ENCODE measurements around the gene ABCC6. TPM values are rescaled to one million over a fixed set of nuclear protein-coding genes. Genes with fewer than 3 reads are reported as not detected.
"Not testable (repeated sequence)": the region's sequence is repeated elsewhere in the genome, so short reads cannot be mapped to it uniquely, and the experiment has no call there.

Gene ABCC6
- total RNA-seq, 1 experiment from 2014 or later = not detected

DNA sequence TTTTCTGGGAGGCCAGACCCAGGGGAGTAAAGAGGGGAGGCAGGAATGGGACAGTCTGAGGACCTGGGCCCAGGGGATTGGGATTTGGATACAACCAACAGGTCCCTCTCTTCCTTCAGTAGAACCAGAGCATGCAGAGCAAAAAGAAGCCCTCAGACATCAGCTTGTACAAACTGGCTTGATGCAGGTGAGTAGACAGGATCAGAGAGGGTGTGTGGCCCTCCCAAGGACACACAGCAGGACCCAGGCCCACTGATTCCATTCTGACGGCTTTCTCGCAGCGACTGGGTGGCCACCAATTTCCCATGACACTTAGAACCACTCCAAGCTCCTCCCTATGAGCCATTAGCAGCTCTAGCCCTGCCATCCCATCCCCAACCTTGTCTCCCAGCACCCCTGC, 63.6 kb downstream of the ABCC6 start:
- H3K27me3 ChIP-seq (ENCODE audit: low read length) = no peaks in the 10 kb centered on the region
- H3K9ac ChIP-seq (ENCODE audit: low read length) = no peak overlapping the region
- no peaks in the 10 kb centered on the region for H3K79me2 ChIP-seq (ENCODE audit: low read length)
- H4K20me1 ChIP-seq (ENCODE audit: insufficient read depth, low read depth, low read length) = no peaks in the 10 kb centered on the region
- no peak overlapping the region for H3K4me2 ChIP-seq (ENCODE audit: low read depth, low read length, poor library complexity, severe bottlenecking)
- no peaks in the 10 kb centered on the region for H3K36me3 ChIP-seq (ENCODE audit: insufficient read depth, low read length)
- H3K9me2 ChIP-seq (replicated peaks; ENCODE audit: insufficient read depth, low read length) = no peaks in the 10 kb centered on the region
- no peak overlapping the region for H3K27ac ChIP-seq (ENCODE audit: low read length)
- no peak overlapping the region for H3K4me3 ChIP-seq (ENCODE audit: low read length)
- H2AFZ ChIP-seq (ENCODE audit: low read length) = no peak overlapping the region
- no peaks in the 10 kb centered on the region for H3K9me3 ChIP-seq (ENCODE audit: low read length)
- no peak for DNase-seq
- H3K4me1 ChIP-seq (ENCODE audit: low read length) = no peaks in the 10 kb centered on the region

DNA sequence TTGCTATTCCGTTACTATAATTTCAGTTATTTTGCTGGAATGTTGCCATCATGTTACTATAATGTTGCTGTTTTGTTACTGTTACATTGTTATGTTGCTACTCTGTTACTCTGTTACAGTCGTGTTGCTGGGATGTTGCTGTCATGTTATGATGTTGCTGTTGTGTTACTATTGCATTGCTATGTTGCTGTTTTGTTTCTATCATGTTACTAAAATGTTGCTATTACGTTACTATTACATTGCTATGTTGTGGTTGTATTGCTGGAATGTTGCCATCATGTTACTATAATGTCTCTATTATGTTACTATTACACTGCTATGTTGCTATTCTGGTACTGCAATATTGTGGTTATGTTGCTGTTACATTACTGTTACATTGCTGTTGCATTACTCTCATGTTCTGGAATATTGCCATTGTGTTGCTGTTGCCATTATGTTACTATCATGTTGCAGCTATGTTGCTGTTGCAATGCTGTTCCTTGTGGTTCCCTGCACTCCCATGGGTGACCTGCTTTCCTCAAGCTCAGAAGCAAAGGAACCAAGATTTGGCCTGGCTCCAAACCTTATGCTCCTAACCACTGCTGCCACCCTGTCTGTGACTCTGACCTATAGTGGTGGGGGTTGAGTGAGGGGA, 64.4 kb downstream of the ABCC6 start:
- no peak for DNase-seq
- Histone ChIP-seq H3K4me2 (ENCODE audit: low read depth, low read length, poor library complexity, severe bottlenecking) (no peak overlapping the region), H3K4me1 (ENCODE audit: low read length) (no peaks in the 10 kb centered on the region), H3K4me3 (ENCODE audit: low read length) (no peak overlapping the region), H3K9me3 (ENCODE audit: low read length) (no peaks in the 10 kb centered on the region), H2AFZ (ENCODE audit: low read length) (no peak overlapping the region), H3K79me2 (ENCODE audit: low read length) (no peaks in the 10 kb centered on the region), H3K9me2 (replicated peaks; ENCODE audit: insufficient read depth, low read length) (no peaks in the 10 kb centered on the region), H3K27ac (ENCODE audit: low read length) (no peak overlapping the region), H3K27me3 (ENCODE audit: low read length) (no peaks in the 10 kb centered on the region), H3K36me3 (ENCODE audit: insufficient read depth, low read length) (no peaks in the 10 kb centered on the region), H4K20me1 (ENCODE audit: insufficient read depth, low read depth, low read length) (no peaks in the 10 kb centered on the region), H3K9ac (ENCODE audit: low read length) (no peak overlapping the region)

DNA sequence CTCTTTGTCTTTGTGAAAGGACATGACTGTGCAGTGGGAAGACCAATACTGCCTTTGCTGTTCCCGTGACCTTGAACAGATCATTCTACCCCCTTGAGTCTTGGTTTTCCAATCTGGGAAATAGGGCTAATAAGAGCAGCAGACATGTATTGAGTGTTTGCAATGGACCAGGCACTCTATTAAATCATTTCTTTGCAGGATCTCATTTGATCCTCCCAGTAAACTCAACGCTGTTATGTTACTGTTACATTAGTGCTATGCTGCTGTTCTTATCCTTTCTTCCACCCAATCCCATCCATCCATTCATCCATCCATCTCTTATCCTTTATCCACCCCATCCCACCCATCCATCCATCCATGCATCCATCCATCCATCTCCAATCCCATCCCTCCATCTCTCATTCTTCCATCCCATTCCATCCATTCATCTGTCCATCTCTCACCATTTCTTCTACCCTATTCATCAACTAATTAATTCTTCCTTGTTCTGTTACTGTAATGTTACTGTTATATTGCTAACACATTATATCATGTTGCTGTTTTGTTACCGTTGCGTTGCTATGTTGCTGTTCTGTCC, 65.1 kb downstream of the ABCC6 start:
- no peaks in the 10 kb centered on the region for H3K9me2 ChIP-seq (replicated peaks; ENCODE audit: insufficient read depth, low read length)
- no peaks in the 10 kb centered on the region for H3K9me3 ChIP-seq (ENCODE audit: low read length)
- no peaks in the 10 kb centered on the region for H3K36me3 ChIP-seq (ENCODE audit: insufficient read depth, low read length)
- no peak overlapping the region for H3K9ac ChIP-seq (ENCODE audit: low read length)
- H3K27me3 ChIP-seq (ENCODE audit: low read length) = no peaks in the 10 kb centered on the region
- DNase-seq = no peak
- no peak overlapping the region for H3K4me3 ChIP-seq (ENCODE audit: low read length)
- no peak overlapping the region for H2AFZ ChIP-seq (ENCODE audit: low read length)
- no peaks in the 10 kb centered on the region for H3K4me1 ChIP-seq (ENCODE audit: low read length)
- H4K20me1 ChIP-seq (ENCODE audit: insufficient read depth, low read depth, low read length) = no peaks in the 10 kb centered on the region
- no peak overlapping the region for H3K27ac ChIP-seq (ENCODE audit: low read length)
- no peaks in the 10 kb centered on the region for H3K79me2 ChIP-seq (ENCODE audit: low read length)
- no peak overlapping the region for H3K4me2 ChIP-seq (ENCODE audit: low read depth, low read length, poor library complexity, severe bottlenecking)

DNA sequence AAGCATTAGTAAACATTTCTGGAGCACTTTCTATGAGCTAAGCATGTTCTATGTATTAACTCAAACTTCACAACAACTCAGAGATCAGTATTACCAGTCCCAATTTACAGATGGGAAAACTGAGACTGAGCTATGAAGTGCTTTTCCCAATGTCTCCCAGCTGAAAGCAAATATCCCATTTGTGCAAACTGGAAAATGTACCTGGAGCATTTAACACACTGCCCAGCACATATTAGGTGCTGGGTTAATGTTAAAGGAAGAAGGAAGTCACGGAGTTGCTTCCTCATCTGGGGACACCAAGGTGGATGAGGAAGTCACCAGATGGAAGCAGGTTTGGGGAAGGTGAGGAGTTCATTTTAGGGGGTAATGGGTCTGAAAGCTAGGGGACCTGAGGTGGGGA, 66.1 kb downstream of the ABCC6 start:
- Histone ChIP-seq H3K4me3 (ENCODE audit: low read length) (no peak overlapping the region), H3K9me3 (ENCODE audit: low read length) (no peaks in the 10 kb centered on the region), H3K9ac (ENCODE audit: low read length) (no peak overlapping the region)

DNA sequence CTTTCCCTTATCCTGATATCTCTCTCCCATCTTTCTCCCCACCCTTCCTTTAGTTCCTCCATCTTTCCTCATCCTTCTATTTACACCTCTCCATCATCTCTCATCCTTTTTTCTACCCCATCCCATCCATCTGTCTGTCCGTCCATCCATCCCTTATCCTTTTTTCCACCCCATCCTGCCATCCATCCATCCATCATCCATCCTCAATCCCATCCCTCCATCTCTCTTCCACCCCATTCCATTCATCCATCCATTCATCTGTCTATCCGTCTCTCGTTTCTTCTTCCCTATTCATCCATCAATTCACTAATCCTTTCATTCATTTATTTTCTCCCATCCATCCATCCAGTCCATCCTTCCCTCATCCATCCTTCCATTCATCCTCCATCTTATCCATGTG, 68.1 kb downstream of the ABCC6 start:
- H3K4me2 ChIP-seq (ENCODE audit: low read depth, low read length, poor library complexity, severe bottlenecking) = no peak overlapping the region
- no peak overlapping the region for H3K27ac ChIP-seq (ENCODE audit: low read length)
- H3K36me3 ChIP-seq (ENCODE audit: insufficient read depth, low read length) = no peaks in the 10 kb centered on the region
- no peaks in the 10 kb centered on the region for H3K79me2 ChIP-seq (ENCODE audit: low read length)
- no peaks in the 10 kb centered on the region; the same call in 1 of the 2 replicates for H4K20me1 ChIP-seq (ENCODE audit: insufficient read depth, low read depth, low read length)
- DNase-seq = no peak
- H3K4me3 ChIP-seq (ENCODE audit: low read length) = no peak overlapping the region
- no peaks in the 10 kb centered on the region for H3K27me3 ChIP-seq (ENCODE audit: low read length)
- no peak overlapping the region for H3K9ac ChIP-seq (ENCODE audit: low read length)
- H3K9me3 ChIP-seq (ENCODE audit: low read length) = no peaks in the 10 kb centered on the region
- H2AFZ ChIP-seq (ENCODE audit: low read length) = no peak overlapping the region
- H3K9me2 ChIP-seq (replicated peaks; ENCODE audit: insufficient read depth, low read length) = no peaks in the 10 kb centered on the region
- H3K4me1 ChIP-seq (ENCODE audit: low read length) = no peaks in the 10 kb centered on the region

More for the DNA sequence above, 66.1 kb downstream of the ABCC6 start:
- no peaks in the 10 kb centered on the region for H3K4me1 ChIP-seq (ENCODE audit: low read length)
- DNase-seq = no peak
- H4K20me1 ChIP-seq (ENCODE audit: insufficient read depth, low read depth, low read length) = no peaks in the 10 kb centered on the region
- H3K36me3 ChIP-seq (ENCODE audit: insufficient read depth, low read length) = no peaks in the 10 kb centered on the region
- H2AFZ ChIP-seq (ENCODE audit: low read length) = no peak overlapping the region
- H3K27ac ChIP-seq (ENCODE audit: low read length) = no peak overlapping the region
- H3K79me2 ChIP-seq (ENCODE audit: low read length) = no peaks in the 10 kb centered on the region
- no peak overlapping the region for H3K4me2 ChIP-seq (ENCODE audit: low read depth, low read length, poor library complexity, severe bottlenecking)
- H3K27me3 ChIP-seq (ENCODE audit: low read length) = no peaks in the 10 kb centered on the region
- no peaks in the 10 kb centered on the region for H3K9me2 ChIP-seq (replicated peaks; ENCODE audit: insufficient read depth, low read length)

DNA sequence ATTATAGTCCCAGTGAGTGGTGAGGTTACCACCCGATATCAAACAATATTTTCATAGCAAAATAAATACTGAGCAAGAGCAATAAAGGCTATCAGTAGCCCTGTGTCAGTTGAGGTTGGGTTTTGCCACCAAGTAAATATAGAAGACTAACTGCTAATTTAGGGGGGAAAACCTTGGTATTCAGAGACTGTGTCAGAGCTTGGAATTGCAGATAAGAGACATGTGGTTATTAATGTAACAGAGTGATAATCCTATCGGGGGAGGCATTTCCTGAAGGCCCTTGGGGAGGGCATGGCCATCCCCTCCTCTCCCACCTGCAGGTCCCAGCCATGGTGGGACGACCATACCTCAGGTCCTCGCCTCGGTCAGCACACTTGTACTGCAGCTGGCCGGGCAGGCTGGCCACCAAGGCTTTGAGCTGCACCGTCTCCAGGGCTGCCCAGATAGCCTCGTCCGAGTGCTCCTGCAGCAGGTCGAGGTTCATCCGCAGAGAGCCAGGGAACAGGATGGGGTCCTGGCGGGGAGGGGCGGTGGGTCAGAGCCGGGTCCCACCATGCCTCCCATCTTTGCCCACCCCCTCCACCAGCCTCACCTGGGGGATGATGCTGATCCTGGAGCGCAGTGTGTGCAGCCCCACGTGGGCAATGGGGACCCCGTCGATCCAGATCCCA, 68.9 kb downstream of the ABCC6 start:
- Histone ChIP-seq H3K4me2 (ENCODE audit: low read depth, low read length, poor library complexity, severe bottlenecking) (no peak overlapping the region), H4K20me1 (ENCODE audit: insufficient read depth, low read depth, low read length) (no peaks in the 10 kb centered on the region; the same call in 1 of the 2 replicates), H3K79me2 (ENCODE audit: low read length) (no peaks in the 10 kb centered on the region), H2AFZ (ENCODE audit: low read length) (no peak overlapping the region), H3K9me3 (ENCODE audit: low read length) (no peaks in the 10 kb centered on the region), H3K27me3 (ENCODE audit: low read length) (no peaks in the 10 kb centered on the region), H3K27ac (ENCODE audit: low read length) (no peak overlapping the region), H3K36me3 (ENCODE audit: insufficient read depth, low read length) (no peaks in the 10 kb centered on the region), H3K9me2 (replicated peaks; ENCODE audit: insufficient read depth, low read length) (no peaks in the 10 kb centered on the region), H3K4me3 (ENCODE audit: low read length) (no peak overlapping the region), H3K9ac (ENCODE audit: low read length) (no peak overlapping the region), H3K4me1 (ENCODE audit: low read length) (no peaks in the 10 kb centered on the region)
- no peak for DNase-seq

DNA sequence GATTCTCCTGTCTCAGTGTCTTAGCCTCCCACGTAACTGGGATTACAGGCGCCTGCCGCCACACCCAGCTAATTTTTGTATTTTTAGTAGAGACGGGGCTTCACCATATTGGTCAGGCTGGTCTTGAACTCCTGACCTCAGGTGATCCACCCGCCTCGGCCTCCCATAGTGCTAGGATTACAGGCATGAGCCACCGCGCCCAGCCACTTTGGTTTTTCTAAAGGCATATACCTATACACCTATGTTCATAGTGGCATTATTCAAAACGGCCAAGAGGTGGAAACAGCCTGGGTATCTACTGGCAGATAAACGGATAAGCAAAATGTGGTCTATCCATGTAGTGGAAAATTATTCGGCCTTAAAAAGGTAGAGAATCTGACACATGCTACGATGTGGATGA, 70.3 kb downstream of the ABCC6 start:
- H4K20me1 ChIP-seq (ENCODE audit: insufficient read depth, low read depth, low read length); H2AFZ ChIP-seq (ENCODE audit: low read length); H3K27ac ChIP-seq (ENCODE audit: low read length); H3K9me2 ChIP-seq (replicated peaks; ENCODE audit: insufficient read depth, low read length); H3K4me3 ChIP-seq (ENCODE audit: low read length); H3K4me2 ChIP-seq (ENCODE audit: low read depth, low read length, poor library complexity, severe bottlenecking); H3K9me3 ChIP-seq (ENCODE audit: low read length); H3K79me2 ChIP-seq (ENCODE audit: low read length); H3K9ac ChIP-seq (ENCODE audit: low read length); H3K36me3 ChIP-seq (ENCODE audit: insufficient read depth, low read length); DNase-seq; H3K27me3 ChIP-seq (ENCODE audit: low read length); H3K4me1 ChIP-seq (ENCODE audit: low read length): not testable (repeated sequence)

DNA sequence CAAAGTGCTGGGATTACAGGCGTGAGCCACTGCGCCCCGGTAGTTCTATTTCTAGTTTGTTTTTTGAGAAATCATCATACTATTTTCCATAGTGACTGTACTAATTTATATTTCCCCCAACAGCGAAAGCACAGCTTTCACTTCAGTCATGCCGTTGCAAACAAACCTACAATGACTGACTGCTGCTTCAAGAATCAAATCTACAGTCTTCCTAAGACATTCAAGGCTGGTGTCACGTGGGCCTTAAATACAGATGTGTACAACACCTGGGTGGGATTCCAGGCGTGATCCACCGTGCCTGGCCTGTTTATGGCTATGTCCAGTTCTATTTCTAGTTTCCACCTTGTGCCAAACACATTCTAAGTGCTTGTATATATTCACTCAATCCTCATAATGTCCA, 72.0 kb downstream of the ABCC6 start:
- Histone ChIP-seq H3K27ac (ENCODE audit: low read length) (no peak overlapping the region), H3K9me3 (ENCODE audit: low read length) (no peaks in the 10 kb centered on the region), H3K4me2 (ENCODE audit: low read depth, low read length, poor library complexity, severe bottlenecking) (no peak overlapping the region), H3K27me3 (ENCODE audit: low read length) (no peaks in the 10 kb centered on the region), H3K9ac (ENCODE audit: low read length) (no peak overlapping the region), H3K36me3 (ENCODE audit: insufficient read depth, low read length) (no peaks in the 10 kb centered on the region), H3K9me2 (replicated peaks; ENCODE audit: insufficient read depth, low read length) (no peaks in the 10 kb centered on the region), H3K4me1 (ENCODE audit: low read length) (no peaks in the 10 kb centered on the region), H2AFZ (ENCODE audit: low read length) (no peak overlapping the region), H3K4me3 (ENCODE audit: low read length) (no peak overlapping the region), H4K20me1 (ENCODE audit: insufficient read depth, low read depth, low read length) (no peaks in the 10 kb centered on the region; the same call in 1 of the 2 replicates), H3K79me2 (ENCODE audit: low read length) (no peaks in the 10 kb centered on the region)
- DNase-seq = no peak

Data from Karpas-422 (cell line).